OCI-LY7 (cell line): ENCODE results near the gene ADGRF1. TPM values are rescaled to one million over a fixed set of nuclear protein-coding genes. Genes with fewer than 3 reads are reported as not detected.
"Not testable (repeated sequence)": the region's sequence is repeated elsewhere in the genome, so short reads cannot be mapped to it uniquely, and the experiment has no call there.

Source experiments
- BruUV-seq: library from RNA; stranded (reverse); fragments of 400-500 nt; replicated peaks from 2 replicates; lab custom pipeline; 2021; lab: Mats Ljungman, UMichigan
- CTCF ChIA-PET: fragments of 300-600 bp; sonication (Branson Sonifier 250); formaldehyde crosslinking; loops from one replicate; lab custom pipeline; 2022; ENCODE audit warnings: antibody characterized with exemption; ENCODE audit not compliant: unreplicated experiment; lab: Charles Lee
- POLR2A ChIA-PET: fragments of 300-600 bp; sonication (Branson Sonifier 250); formaldehyde crosslinking; loops from one replicate; lab custom pipeline; 2022; ENCODE audit warnings: antibody characterized with exemption; lab: Charles Lee
- DNase-seq: peaks from one replicate; pipeline ENCODE4 v3.0.0-alpha.2; 2015; ENCODE audit warnings: low spot score
- H2AFZ ChIP-seq: fragments of 200-600 bp; sonication (generic), shearing (Covaris generic); 2 replicates; pipeline ENCODE4 v1.6.1; 2014; ENCODE audit warnings: mild to moderate bottlenecking, antibody characterized with exemption, low read length, moderate library complexity
- H3K27ac ChIP-seq: fragments of 200-600 bp; sonication (generic); 2 replicates; pipeline ENCODE4 v1.5.1; 2014; ENCODE audit warnings: mixed run types, low read depth, mild to moderate bottlenecking, moderate library complexity, low read length, inconsistent platforms; ENCODE audit not compliant: poor library complexity, severe bottlenecking
- H3K36me3 ChIP-seq: fragments of 200-600 bp; sonication (generic); 2 replicates; pipeline ENCODE4 v1.6.1; 2014; ENCODE audit warnings: mild to moderate bottlenecking, antibody characterized with exemption, low read length, moderate library complexity, mixed read lengths; ENCODE audit not compliant: insufficient read depth
- H3K4me1 ChIP-seq: fragments of 200-600 bp; sonication (generic); 2 replicates; pipeline ENCODE4 v1.5.1; 2014; ENCODE audit warnings: mild to moderate bottlenecking, low read length; ENCODE audit not compliant: insufficient read depth, poor library complexity, severe bottlenecking
- H3K4me2 ChIP-seq: fragments of 200-600 bp; sonication (generic); 2 replicates; pipeline ENCODE4 v1.6.1; 2014; ENCODE audit warnings: mild to moderate bottlenecking, low read length
- H3K4me3 ChIP-seq: fragments of 200-600 bp; sonication (generic); 2 replicates; pipeline ENCODE4 v1.5.1; 2014; ENCODE audit warnings: mild to moderate bottlenecking, low read depth, low read length; ENCODE audit not compliant: poor library complexity, severe bottlenecking
- H3K79me2 ChIP-seq: fragments of 200-600 bp; sonication (generic); 2 replicates; pipeline ENCODE4 v1.6.1; 2016; ENCODE audit warnings: low read depth, mild to moderate bottlenecking, low read length, moderate library complexity, mixed read lengths; ENCODE audit not compliant: insufficient read depth
- H3K9me2 ChIP-seq: fragments of 200-600 bp; sonication (generic); 2 replicates; pipeline ENCODE4 v1.6.1; 2016; ENCODE audit warnings: mild to moderate bottlenecking, low read length, mixed read lengths; ENCODE audit not compliant: insufficient read depth
- H3K9me3 ChIP-seq: fragments of 200-600 bp; sonication (generic); 2 replicates; pipeline ENCODE4 v1.6.1; 2014; ENCODE audit warnings: mild to moderate bottlenecking, mixed run types, low read length, mixed read lengths
- H4K20me1 ChIP-seq: fragments of 200-600 bp; sonication (generic); 2 replicates; pipeline ENCODE4 v1.6.1; 2014; ENCODE audit warnings: mild to moderate bottlenecking, antibody characterized with exemption, low read length, moderate library complexity, mixed read lengths; ENCODE audit not compliant: insufficient read depth
- EZH2phosphoT487 ChIP-seq: fragments of 200-600 bp; sonication (generic); IDR thresholded peaks from 2 replicates; pipeline ENCODE4 v1.6.1; 2018; ENCODE audit warnings: low read depth, borderline replicate concordance, mild to moderate bottlenecking, mixed run types, antibody characterized with exemption, low read length, moderate library complexity, mixed read lengths
- intact Hi-C: fragments of 100-400 bp; cut with micrococcal nuclease; formaldehyde crosslinking; loops from one replicate; pipeline ENCODE4 v1.10.0; 2022; ENCODE audit not compliant: unreplicated experiment
- total RNA-seq, 2 experiments: library from RNA; depleted of rRNA in 1 of 2; stranded (reverse); fragments of >200 nt in 1 of 2; shearing (Covaris generic) in 1 of 2; gene quantifications; 2 replicates each; pipeline ENCODE4 v1.2.3, GENCODE V29; 2014 to 2022
- TF ChIP-seq, protein P1 (sequence below): fragments of 200-600 bp; sonication (generic); conservative IDR thresholded peaks from 2 replicates; pipeline ENCODE4 v1.5.1; 2014; ENCODE audit warnings: mild to moderate bottlenecking, antibody characterized with exemption, low read length, moderate library complexity, mixed read lengths

ADGRF1 gene
- total RNA-seq, 2 experiments from 2014 or later, result not detected

DNA sequence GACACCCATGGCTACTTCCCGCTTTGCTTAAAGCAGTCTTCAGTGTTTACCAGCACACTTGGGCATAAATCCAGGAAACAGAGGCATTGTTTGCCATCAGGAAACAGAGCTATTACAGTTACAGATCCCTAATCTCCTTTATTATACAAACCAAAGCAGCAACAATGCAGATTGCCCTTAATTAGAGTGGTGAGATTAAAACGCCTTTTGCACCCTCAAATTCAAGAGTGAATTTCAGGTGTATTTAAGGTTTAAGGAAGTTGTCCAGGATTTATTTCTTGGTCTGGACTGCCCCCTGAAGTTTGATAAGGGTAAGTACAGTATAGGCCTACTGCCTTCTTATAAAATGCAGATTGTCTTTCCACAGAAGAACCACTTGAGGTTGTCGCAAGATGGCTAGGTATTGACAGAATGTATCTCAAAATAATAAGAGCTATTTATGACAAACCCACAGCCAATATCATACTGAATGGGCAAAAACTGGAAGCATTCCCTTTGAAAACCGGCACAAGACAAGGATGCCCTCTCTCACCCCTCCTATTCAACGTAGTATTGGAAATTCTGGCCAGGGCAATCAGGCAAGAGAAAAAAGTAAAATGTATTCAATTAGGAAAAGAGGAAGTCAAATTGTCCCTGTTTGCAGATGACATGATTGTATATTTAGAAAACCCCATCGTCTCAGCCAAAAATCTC is 51.2 kb downstream of the ADGRF1 start:
- DNase-seq, result peak; percentile 34
- H3K4me1 ChIP-seq, intact Hi-C loops, H3K79me2 ChIP-seq, H2AFZ ChIP-seq, BruUV-seq, H3K9me3 ChIP-seq, H3K27ac ChIP-seq, H3K4me2 ChIP-seq, H3K9me2 ChIP-seq, CTCF ChIA-PET, POLR2A ChIA-PET, H3K4me3 ChIP-seq, H4K20me1 ChIP-seq, H3K36me3 ChIP-seq: not testable (repeated sequence)
- TF ChIP-seq, protein P1, sequence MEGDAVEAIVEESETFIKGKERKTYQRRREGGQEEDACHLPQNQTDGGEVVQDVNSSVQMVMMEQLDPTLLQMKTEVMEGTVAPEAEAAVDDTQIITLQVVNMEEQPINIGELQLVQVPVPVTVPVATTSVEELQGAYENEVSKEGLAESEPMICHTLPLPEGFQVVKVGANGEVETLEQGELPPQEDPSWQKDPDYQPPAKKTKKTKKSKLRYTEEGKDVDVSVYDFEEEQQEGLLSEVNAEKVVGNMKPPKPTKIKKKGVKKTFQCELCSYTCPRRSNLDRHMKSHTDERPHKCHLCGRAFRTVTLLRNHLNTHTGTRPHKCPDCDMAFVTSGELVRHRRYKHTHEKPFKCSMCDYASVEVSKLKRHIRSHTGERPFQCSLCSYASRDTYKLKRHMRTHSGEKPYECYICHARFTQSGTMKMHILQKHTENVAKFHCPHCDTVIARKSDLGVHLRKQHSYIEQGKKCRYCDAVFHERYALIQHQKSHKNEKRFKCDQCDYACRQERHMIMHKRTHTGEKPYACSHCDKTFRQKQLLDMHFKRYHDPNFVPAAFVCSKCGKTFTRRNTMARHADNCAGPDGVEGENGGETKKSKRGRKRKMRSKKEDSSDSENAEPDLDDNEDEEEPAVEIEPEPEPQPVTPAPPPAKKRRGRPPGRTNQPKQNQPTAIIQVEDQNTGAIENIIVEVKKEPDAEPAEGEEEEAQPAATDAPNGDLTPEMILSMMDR, result peak; percentile 72

DNA sequence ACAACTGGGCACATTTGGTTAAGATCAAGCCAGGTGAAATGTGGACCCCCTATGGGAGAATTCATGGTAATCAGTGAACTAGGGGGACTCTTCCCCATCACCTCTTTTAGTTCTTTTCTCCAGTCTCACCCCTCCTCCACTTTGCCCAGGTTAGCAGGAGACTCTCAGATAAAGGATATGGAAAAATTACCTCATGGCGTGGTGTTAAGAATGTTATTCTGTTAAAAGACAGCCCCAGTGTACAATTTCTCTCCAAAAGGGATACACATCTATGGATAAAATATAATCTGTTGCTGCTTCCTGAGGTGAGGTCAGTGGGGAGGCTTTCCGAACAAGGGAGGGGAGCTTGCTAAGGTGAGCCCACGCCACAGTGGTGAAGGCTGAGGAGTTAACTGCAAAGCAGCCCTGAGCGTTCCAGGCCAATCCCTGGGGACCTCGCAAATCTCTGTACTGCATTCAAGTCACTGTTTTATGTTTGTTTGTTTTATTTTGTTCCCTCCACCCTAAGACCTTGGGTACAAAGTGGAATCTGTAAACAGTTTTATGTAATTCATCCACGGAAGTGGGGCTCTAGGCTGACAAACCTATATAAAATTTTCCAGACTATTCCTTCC is 52.0 kb downstream of the ADGRF1 start:
- H3K27ac ChIP-seq, result no peak overlapping the region
- no peak overlapping the region for H3K4me2 ChIP-seq
- DNase-seq, result no peak
- H3K36me3 ChIP-seq, result no peaks in the 10 kb centered on the region
- intact Hi-C loops, result no loop called here
- H3K9me3 ChIP-seq, result no peaks in the 10 kb centered on the region
- no peak overlapping the region for H2AFZ ChIP-seq
- H3K79me2 ChIP-seq, result no peaks in the 10 kb centered on the region
- H3K4me1 ChIP-seq, result no peaks in the 10 kb centered on the region
- H4K20me1 ChIP-seq, result no peaks in the 10 kb centered on the region
- ChIA-PET POLR2A (interaction anchor here (0.6 to 1.2 kb wide), 2 partner anchors 11 to 110 kb away, joined by 3 to 4 read pairs; no protein-coding TSS in a partner anchor), CTCF (no interaction called here)
- BruUV-seq, result no TSS peak
- H3K4me3 ChIP-seq, result no peak overlapping the region
- no peak for TF ChIP-seq EZH2phosphoT487
- TF ChIP-seq, protein P1, result no peak
- H3K9me2 ChIP-seq, result no peaks in the 10 kb centered on the region

DNA sequence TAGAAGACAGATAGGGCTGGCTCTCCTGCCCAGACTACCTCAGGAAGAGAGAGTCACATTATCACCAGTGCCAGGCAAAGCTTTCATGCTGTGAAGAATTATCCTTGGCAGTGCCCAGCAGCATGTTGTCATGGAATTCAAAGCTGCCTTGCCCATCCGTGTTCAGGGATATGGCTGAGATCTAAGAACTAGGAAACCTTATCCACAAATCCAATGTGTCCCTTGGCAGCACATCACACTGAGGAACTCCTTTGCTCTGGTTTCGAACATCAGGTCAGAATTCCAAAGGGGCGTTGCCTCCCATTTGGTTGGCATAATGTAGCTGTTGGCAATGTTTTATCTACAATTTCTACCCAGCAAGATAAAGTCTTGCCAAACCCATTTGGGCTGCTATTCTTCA is 52.7 kb downstream of the ADGRF1 start:
- ChIA-PET CTCF (no interaction called here), POLR2A (interaction anchor here (0.6 to 1.2 kb wide), 2 partner anchors 10 to 110 kb away, joined by 3 to 4 read pairs; no protein-coding TSS in a partner anchor)
- no peak overlapping the region for H3K4me3 ChIP-seq
- no peaks in the 10 kb centered on the region for H3K9me2 ChIP-seq
- H3K36me3 ChIP-seq, result no peaks in the 10 kb centered on the region
- H3K4me1 ChIP-seq, result no peaks in the 10 kb centered on the region
- no TSS peak for BruUV-seq
- no peaks in the 10 kb centered on the region for H3K9me3 ChIP-seq
- DNase-seq, result no peak
- no peaks in the 10 kb centered on the region for H3K79me2 ChIP-seq
- intact Hi-C loops, result loop anchor here (10.0 kb wide), 1 partner anchor 55 kb away; the partner anchor contains the start of gene ADGRF1
- TF ChIP-seq, protein P1, result no peak
- TF ChIP-seq EZH2phosphoT487, result no peak
- H2AFZ ChIP-seq, result no peak overlapping the region
- no peak overlapping the region for H3K4me2 ChIP-seq
- H4K20me1 ChIP-seq, result no peaks in the 10 kb centered on the region
- no peak overlapping the region for H3K27ac ChIP-seq
